ENCODE measurements around the gene FFAR1.

DNA sequence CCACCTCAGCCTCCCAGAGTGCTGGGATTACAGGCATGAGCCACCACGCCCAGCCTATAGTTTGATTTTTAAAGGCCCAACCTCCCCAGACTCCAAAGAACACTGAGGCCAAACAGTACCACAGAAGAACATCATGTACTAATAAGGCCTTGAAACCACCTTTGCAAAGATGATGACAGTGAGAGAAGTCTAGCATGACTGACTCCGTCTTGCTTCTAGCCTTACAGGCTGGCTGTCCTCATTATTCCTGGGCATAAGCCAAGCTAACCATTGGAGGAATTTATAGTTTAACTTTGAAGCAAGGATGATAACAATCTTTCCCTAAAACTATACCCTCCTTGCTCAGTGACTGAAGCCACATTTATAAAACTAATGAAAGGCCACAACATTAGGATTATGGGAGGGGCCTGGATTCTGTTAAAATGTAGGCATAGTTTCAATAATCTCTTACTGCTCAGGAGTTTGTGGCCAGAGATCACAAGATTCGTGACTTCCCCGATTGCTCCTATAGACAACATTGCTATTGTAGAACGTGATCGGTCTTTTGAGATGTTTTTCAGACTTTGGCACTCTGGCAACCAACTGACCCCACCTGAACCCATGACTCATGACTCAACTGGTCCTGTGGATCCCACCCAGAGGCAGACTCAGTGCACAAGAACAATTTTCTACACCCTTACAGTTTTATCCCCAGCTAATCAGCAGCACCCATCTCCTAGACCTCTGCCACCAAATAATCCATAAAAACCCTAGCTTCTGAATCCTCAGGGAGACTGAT is 40.8 kb downstream of the FFAR1 start:
- TF ChIP-seq, protein P1, sequence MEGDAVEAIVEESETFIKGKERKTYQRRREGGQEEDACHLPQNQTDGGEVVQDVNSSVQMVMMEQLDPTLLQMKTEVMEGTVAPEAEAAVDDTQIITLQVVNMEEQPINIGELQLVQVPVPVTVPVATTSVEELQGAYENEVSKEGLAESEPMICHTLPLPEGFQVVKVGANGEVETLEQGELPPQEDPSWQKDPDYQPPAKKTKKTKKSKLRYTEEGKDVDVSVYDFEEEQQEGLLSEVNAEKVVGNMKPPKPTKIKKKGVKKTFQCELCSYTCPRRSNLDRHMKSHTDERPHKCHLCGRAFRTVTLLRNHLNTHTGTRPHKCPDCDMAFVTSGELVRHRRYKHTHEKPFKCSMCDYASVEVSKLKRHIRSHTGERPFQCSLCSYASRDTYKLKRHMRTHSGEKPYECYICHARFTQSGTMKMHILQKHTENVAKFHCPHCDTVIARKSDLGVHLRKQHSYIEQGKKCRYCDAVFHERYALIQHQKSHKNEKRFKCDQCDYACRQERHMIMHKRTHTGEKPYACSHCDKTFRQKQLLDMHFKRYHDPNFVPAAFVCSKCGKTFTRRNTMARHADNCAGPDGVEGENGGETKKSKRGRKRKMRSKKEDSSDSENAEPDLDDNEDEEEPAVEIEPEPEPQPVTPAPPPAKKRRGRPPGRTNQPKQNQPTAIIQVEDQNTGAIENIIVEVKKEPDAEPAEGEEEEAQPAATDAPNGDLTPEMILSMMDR (IDR thresholded peaks at IDR 0.05), result no peak
- TF ChIP-seq POLR2A (IDR thresholded peaks at IDR 0.05), result no peak

All from lower leg skin (tissue), 3 donors.